GM21447 (cell line): ENCODE measurements around the gene PI3.

Experiments
- ATAC-seq: cut with Tn5 transposase; IDR thresholded peaks from one replicate; pipeline ENCODE4 v1.9.1; 2021; ENCODE audit not compliant: unreplicated experiment

Gene PI3

DNA sequence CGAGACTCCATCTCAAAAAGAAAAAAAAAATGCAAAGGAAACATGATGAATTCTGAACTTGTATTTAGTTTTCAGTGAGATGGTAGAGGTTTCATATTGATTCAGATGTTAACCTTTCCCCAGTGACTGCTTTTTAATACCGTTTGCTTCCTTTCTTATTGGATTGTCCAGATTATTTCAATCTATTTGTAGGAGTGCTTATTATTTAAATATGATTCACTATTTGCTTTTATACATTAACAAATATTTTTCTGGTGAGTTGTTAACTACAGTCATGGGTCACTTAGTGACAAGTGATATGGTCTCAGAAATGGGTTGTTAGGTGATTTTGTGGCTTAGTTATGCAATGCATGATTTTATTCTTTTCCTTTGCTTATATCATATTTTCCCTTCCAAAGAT, 8.4 kb downstream of the PI3 start:
- ATAC-seq: no peak

DNA sequence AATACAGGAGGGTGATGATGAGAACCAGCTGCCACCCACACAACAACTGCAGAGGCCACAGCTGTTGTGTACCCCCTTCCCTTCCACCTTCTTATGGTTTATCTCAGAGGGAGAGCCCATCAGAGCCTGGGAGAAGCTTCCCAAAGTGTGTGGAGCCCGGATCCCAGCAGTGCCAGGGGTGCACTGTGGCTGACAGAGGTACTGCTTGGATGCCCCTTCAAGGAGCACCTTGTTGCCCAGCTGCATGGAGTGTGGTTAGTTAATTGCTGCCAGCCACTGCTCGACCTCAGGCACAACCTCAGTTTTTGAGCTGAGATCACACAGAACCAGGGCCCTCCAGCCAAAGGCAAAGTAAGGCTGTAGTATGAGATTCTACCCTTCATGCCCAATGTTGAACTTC, 13.0 kb downstream of the PI3 start:
- ATAC-seq: no peak

GRCh38 chr20:45189067-45189609, 14.4 kb downstream of the PI3 start:
- ATAC-seq: no peak

- no peak for ATAC-seq
Measured at GRCh38 chr20:45189861-45190260, 15.2 kb downstream of the PI3 start.

- no peak for ATAC-seq
Measured at GRCh38 chr20:45191926-45192325, 17.2 kb downstream of the PI3 start.

- no peak for ATAC-seq
Measured at GRCh38 chr20:45193331-45193730, 18.6 kb downstream of the PI3 start.

- ATAC-seq: no peak
Measured at GRCh38 chr20:45206725-45207124, 32.0 kb downstream of the PI3 start, which contains the start of gene SEMG1. Gene SEMG1 (plus strand): TSS chr20:45207033. CDS start chr20:45207054, 21 bp downstream.

DNA sequence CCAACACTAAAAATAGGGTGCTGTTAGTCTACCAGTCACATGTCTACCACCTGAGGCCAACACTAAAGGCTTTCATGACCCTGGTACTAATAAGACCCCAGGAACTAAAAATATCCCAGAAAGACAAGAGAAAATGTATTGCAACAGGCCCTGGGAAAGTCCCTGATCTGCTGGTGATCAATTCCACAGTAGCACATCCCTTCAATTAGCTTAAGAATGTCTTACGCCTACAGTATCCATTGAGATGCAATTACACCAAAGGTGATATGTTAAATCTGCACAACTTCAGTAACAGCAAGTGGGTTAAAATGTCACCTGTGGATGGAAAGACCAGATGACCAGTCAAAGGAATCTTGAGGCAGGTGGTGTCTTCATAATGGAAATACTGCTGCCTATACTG, 35.2 kb downstream of the PI3 start:
- ATAC-seq: no peak

DNA sequence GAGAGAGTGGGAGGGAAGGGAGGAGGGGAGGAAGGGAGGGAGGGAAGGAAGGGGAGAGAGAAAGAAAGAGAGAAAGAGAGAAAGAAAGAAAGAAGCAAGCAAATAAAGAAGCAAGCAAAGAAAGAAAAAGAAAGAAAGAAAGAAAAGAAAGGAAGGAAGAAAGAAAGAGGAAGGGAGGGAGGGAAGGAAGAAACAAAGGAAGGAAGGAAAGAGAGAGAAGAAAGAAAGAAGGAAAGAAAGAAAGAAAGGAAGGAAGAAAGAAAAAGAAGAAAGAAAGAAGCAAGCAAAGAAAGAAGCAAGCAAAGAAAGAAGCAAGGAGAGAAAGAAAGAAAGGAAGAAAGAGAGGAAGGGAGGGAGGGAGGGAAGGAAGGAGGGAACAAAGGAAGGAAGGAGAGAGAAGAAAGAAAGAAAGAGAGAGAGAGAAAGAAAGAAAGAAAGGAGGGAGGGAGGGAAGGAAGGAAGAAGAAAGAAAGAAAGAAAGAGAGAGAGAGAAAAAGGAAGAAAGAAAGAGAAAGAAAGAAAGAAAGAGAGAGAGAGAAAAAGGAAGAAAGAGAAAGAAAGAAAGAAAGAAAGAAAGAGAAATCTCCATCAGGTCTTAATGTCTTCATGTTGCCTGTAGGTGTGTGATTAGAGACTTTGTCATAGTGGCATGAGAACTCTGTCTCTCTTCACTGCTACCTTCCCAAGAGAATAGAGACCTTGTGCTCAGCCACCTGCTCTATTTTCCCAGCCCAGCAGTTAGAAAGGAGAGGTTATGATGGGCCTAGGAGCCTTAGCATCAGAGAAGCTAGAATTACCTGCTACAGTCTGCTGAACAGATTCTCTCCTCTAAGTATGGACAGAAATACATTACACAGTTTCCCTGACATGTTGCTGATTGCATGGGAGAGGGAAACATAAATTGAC, 37.1 kb downstream of the PI3 start:
- ATAC-seq: no peak

- ATAC-seq: no peak
Measured at GRCh38 chr20:45212836-45213235, 38.1 kb downstream of the PI3 start.

DNA sequence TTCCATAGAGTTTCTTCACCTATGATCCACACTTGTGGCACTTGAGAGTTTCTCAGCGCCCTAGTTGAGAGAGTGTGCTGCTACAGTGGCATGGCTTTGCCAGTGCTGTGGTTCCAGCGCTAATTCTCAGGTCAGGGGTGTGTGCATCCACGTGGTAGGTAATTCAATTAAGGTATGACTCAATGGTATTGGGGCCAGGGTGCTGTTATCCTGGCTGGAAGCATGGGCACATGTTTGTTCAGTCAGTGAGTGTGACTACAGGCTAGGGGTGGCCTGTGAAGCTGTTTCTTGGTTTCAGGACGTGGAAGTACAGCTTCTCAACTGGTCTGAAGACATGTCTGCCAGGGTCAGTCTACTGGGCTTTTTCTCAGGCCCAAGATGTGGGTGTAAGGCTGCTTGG, 43.4 kb downstream of the PI3 start:
- no peak for ATAC-seq

DNA sequence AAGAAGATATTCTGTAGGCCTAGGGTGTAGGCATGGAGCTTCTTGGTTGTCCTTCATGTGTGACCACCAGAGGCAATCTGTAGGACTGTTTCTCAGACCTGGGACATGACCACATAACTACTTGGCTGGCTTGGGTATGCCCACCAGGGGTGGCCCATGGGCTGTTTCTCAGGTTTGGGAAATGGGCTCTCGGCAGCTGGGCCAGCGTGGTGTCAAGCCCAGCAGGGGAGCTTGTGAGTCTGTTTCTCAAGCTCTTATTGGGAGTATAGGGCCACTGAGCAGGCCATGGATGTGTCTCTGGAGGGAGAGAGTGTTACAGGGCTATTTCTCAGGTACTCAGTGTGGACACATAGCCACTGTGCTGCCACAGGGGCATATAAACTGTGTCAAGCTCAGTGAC, 43.9 kb downstream of the PI3 start:
- no peak for ATAC-seq

GRCh38 chr20:45221076-45221475, 46.4 kb downstream of the PI3 start, which contains the start of gene SEMG2:
Gene SEMG2 (plus strand): TSS chr20:45221373. CDS start chr20:45221390, 17 bp downstream.
- no peak for ATAC-seq

DNA sequence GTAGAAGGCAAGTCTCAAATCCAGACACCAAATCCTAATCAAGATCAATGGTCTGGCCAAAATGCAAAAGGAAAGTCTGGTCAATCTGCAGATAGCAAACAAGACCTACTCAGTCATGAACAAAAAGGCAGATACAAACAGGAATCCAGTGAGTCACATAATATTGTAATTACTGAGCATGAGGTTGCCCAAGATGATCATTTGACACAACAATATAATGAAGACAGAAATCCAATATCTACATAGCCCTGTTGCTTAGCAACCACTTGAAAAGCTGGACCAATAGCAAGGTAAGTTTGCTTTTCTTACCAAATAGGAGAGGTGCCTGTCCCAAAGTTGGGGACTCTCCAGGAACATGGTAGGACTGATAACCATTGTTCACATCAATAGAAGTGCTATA, 48.4 kb downstream of the PI3 start:
- ATAC-seq: no peak
